Nephron (organoid): ENCODE data around the gene DPYD.

Experiments used
- H3K27ac Mint-ChIP-seq, 3 experiments: 2 replicates each; pipeline ENCODE4 v1.8.0; 2020; ENCODE audit warnings: mixed read lengths in 3 of 3, mild to moderate bottlenecking in 2 of 3, moderate library complexity in 1 of 3
- H3K27me3 Mint-ChIP-seq: 2 replicates; pipeline ENCODE4 v1.8.0; 2021; ENCODE audit warnings: low read depth, mild to moderate bottlenecking, moderate library complexity, mixed read lengths
- H3K36me3 Mint-ChIP-seq: 2 replicates; pipeline ENCODE4 v1.8.0; 2020; ENCODE audit warnings: low read depth, mixed read lengths
- H3K4me1 Mint-ChIP-seq: 2 replicates; pipeline ENCODE4 v1.8.0; 2020; ENCODE audit warnings: mixed read lengths
- H3K4me3 Mint-ChIP-seq, 3 experiments: 2 replicates each; pipeline ENCODE4 v1.8.0; 2020; ENCODE audit warnings: mild to moderate bottlenecking in 3 of 3, mixed read lengths in 3 of 3, moderate library complexity in 2 of 3
- H3K9me3 Mint-ChIP-seq: 2 replicates; pipeline ENCODE4 v1.8.0; 2020; ENCODE audit warnings: mixed read lengths
- CTCF ChIP-seq, 3 experiments: fragments of 200-600 bp; sonication (generic); IDR thresholded peaks; one replicate each; pipeline ENCODE4 v1.5.0; 2021; ENCODE audit warnings: antibody characterized with exemption in 3 of 3; ENCODE audit not compliant: unreplicated experiment in 3 of 3

Gene DPYD

GRCh38 chr1:97163591-97164275 lies 757.1 kb downstream of the DPYD start:
- H3K4me1 Mint-ChIP-seq, result no peaks in the 10 kb centered on the region
- no peaks in the 10 kb centered on the region for H3K27me3 Mint-ChIP-seq
- H3K4me3 Mint-ChIP-seq, result no peak overlapping the region
- no peak overlapping the region for H3K27ac Mint-ChIP-seq
- H3K9me3 Mint-ChIP-seq, result peaks cover 10% of the 10 kb centered on the region
- H3K36me3 Mint-ChIP-seq, result no peaks in the 10 kb centered on the region
- TF ChIP-seq CTCF (IDR thresholded peaks at IDR 0.05; ENCODE audit: unreplicated experiment in 3 of 3), result no peak

- TF ChIP-seq CTCF (IDR thresholded peaks at IDR 0.05; ENCODE audit: unreplicated experiment in 3 of 3), result no peak
- Mint-ChIP-seq H3K4me3 (no peak overlapping the region), H3K36me3 (no peaks in the 10 kb centered on the region), H3K4me1 (no peaks in the 10 kb centered on the region), H3K27ac (peak overlapping the region in 1 of 3 experiments; percentile 24), H3K9me3 (peaks cover 12% of the 10 kb centered on the region), H3K27me3 (no peaks in the 10 kb centered on the region)
Measured at GRCh38 chr1:97160818-97161217, 760.0 kb downstream of the DPYD start.

GRCh38 chr1:97159342-97159741 lies 761.5 kb downstream of the DPYD start:
- H3K36me3 Mint-ChIP-seq, result no peaks in the 10 kb centered on the region
- no peak overlapping the region for H3K27ac Mint-ChIP-seq
- no peak overlapping the region for H3K4me3 Mint-ChIP-seq
- H3K27me3 Mint-ChIP-seq, result no peaks in the 10 kb centered on the region
- H3K4me1 Mint-ChIP-seq, result no peaks in the 10 kb centered on the region
- peaks cover 13% of the 10 kb centered on the region for H3K9me3 Mint-ChIP-seq
- no peak for TF ChIP-seq CTCF (IDR thresholded peaks at IDR 0.05; ENCODE audit: unreplicated experiment in 3 of 3)

GRCh38 chr1:97158691-97159096 lies 762.1 kb downstream of the DPYD start:
- H3K9me3 Mint-ChIP-seq, result peaks cover 9% of the 10 kb centered on the region
- no peak overlapping the region for H3K27ac Mint-ChIP-seq
- no peaks in the 10 kb centered on the region for H3K27me3 Mint-ChIP-seq
- H3K4me3 Mint-ChIP-seq, result no peak overlapping the region
- no peak for TF ChIP-seq CTCF (IDR thresholded peaks at IDR 0.05; ENCODE audit: unreplicated experiment in 3 of 3)
- H3K4me1 Mint-ChIP-seq, result no peaks in the 10 kb centered on the region
- no peaks in the 10 kb centered on the region for H3K36me3 Mint-ChIP-seq

- no peaks in the 10 kb centered on the region for H3K4me1 Mint-ChIP-seq
- no peaks in the 10 kb centered on the region for H3K36me3 Mint-ChIP-seq
- TF ChIP-seq CTCF (IDR thresholded peaks at IDR 0.05; ENCODE audit: unreplicated experiment in 3 of 3), result no peak
- no peaks in the 10 kb centered on the region for H3K27me3 Mint-ChIP-seq
- H3K4me3 Mint-ChIP-seq, result no peak overlapping the region
- H3K9me3 Mint-ChIP-seq, result peaks cover 5% of the 10 kb centered on the region
- no peak overlapping the region for H3K27ac Mint-ChIP-seq
Measured at GRCh38 chr1:97157991-97158390, 762.8 kb downstream of the DPYD start.

GRCh38 chr1:97151651-97152050 lies 769.2 kb downstream of the DPYD start:
- TF ChIP-seq CTCF (IDR thresholded peaks at IDR 0.05; ENCODE audit: unreplicated experiment in 3 of 3), result no peak
- H3K4me1 Mint-ChIP-seq, result no peaks in the 10 kb centered on the region
- no peak overlapping the region for H3K4me3 Mint-ChIP-seq
- no peaks in the 10 kb centered on the region for H3K36me3 Mint-ChIP-seq
- no peak overlapping the region for H3K27ac Mint-ChIP-seq
- no peaks in the 10 kb centered on the region for H3K27me3 Mint-ChIP-seq
- peaks cover 3% of the 10 kb centered on the region for H3K9me3 Mint-ChIP-seq
